Dermis microvascular lymphatic vessel endothelial cell (primary cell): ENCODE data around the gene ATP6V0E1. TPM values are rescaled to one million over a fixed set of nuclear protein-coding genes. Genes with fewer than 3 reads are reported as not detected.
A peak's percentile ranks its signal among the peaks of the same experiment; 100 is the strongest.

Source experiments
- DNase-seq, 2 donors: peaks; one replicate each; pipeline versions ENCODE4 v3.0.0 to v3.0.0-alpha.2; 2010; ENCODE audit warnings: low read depth in 2 of 2
- total RNA-seq: library from RNA; depleted of rRNA; stranded (reverse); fragments of >200 nt; gene quantifications from 2 replicates; pipeline ENCODE4 v1.2.1, GENCODE V29; 2014

Gene ATP6V0E1
- total RNA-seq, 1 donor from 2014 or later = 336 TPM

DNA sequence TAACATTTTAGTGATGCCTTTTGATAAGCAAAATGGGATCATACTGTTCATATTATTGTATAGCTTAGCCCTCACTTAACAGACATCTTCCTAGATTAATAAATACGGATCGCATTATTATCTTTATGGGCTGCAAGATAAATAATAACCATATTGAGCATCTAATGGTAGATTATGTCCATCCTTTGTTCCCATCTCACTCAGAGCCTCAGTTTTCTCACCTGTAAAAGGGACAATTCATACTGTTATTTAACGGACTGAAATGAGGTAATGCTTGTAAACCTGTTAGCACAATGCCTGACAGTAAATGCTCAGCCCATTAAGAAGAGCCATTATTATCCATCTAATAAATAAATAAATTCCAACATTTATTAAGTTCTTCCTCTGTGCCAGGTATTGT, 27.3 kb upstream of the ATP6V0E1 start:
- DNase-seq = no peak

DNA sequence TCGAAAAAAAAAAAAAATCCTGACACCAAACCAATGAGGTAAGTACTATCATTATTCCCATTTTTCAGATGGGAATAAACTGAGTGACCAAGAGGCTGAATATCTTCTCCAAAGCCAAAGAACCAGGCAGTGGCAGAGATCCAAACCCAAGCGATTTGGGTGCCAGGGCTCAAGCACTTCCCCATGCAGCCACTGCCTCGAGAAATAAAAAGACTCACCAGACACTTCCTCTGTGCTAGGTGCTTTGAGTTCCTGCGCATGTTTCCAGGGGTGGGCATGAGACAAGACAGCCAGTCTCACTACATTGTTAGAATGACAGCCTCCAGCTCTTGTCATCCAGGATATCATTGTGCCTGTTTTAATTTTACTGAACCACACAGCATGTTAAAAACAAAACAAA, 26.6 kb upstream of the ATP6V0E1 start:
- no peak for DNase-seq

- DNase-seq = no peak
Observed at GRCh38 chr5:172957458-172957857, 26.1 kb upstream of the ATP6V0E1 start.

DNA sequence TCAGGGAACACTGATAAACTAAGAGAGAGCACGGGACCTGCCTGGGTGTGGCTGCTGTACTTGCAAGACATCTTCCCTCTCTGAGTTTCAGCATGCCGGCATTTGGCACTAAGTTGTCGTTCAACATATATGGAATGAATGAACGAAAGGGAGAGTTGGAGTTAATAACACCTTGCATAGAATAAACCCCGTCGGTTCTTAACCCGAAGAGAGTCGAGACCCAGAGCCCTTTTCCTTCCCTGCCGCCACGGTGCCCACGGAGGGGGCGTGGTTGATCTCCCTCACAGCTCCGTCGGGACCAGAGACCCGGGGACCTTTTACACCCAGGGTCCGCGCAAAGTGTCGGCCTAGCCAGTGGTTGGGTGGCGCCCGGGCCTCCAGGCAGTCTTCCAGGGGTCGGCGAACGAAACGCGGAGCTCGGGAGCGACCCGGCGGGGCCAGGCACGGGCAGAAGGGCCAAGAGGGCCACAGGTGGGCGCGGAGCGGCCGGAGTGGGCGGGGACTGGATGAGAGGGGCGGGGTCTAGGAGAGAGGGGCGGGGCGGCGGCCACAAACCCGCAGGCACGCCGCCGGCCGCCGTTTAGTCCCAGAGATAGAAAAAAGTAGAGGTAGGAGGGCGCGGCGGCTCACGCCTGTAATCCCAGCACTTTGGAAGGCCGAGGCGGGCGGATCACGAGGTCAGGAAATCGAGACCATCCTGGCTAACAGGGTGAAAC, 25.1 kb upstream of the ATP6V0E1 start:
- peak; percentile 28 to 76 for DNase-seq

GRCh38 chr5:172959824-172960799, 23.5 kb upstream of the ATP6V0E1 start:
- DNase-seq = peak in 1 of 2 donors; percentile 17

- no peak for DNase-seq
Observed at GRCh38 chr5:172969921-172970320, 13.7 kb upstream of the ATP6V0E1 start.

- DNase-seq = no peak
Observed at GRCh38 chr5:172971482-172971881, 12.1 kb upstream of the ATP6V0E1 start.

DNA sequence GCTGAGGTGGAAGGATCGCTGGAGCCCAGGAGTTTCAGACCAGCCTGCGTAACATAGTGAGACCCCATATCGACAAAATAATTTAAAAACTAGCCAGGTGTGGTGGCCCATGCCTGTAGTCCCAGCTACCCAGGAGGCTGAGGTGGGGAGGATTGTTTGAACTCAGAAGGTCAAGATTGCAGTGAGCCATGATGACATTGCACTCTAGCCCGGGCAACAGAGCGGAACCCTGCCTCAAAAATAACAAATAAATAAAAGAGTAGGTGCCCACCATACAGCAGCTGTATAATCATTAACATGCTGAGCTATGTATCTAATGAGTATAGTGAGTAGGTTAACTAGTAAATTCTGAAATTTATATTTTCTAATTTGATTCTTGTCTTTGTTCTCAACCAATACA, 11.0 kb upstream of the ATP6V0E1 start:
- no peak for DNase-seq

DNA sequence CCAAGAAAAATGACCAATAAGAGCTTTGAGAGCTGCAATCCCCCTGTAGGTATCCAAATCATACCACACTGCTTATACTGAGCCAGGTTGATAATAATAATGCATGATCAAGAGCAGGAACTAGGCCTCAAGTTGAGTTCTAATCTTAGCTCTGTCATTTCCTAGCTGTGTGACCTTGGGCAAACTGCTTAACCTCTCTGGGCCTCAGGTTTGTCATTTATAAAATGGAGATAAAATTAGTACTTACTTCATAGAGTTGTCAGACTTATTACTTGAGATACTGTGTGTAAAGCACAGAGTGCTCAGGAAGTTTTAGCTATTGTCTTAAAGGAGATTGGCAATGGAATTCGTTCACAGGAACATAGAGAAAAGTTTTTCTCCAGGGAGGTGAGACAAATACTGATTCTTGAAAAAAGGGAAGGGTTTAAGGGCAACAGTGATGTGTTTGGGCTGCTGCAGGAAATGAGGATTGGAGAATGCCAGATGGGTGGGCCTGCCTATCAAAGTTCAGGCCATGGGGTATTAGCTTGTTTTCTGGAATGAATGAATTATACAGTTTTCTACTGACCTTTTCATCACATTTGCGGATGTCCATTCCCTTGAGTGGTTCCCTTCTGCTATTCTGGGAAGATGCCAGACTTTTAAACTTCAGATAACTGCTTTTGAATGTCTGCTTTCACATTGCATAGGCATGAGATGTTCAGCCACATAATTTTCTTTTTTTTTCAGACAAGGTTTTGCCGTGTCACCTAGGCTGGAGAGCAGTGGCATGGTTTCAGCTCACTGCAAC, 10.2 kb upstream of the ATP6V0E1 start:
- DNase-seq = no peak

DNA sequence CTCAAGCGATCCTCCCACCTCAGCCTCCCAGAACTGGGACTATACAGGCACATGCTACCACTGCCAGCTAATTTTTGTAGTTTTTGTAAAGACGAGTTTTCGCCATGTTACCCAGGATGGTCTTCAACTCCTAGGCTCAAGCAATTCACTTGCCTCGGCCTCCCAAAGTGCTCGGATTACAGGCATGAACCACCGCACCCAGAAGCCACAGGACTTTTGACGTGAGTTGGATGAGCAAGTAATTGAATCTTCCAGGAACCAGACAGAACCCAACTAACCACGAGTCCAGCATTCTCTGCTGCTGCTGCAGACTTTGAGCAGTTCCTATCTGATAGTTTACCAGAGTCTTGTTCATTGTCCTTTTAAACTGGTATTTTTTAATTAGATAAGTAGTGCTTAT, 9.6 kb upstream of the ATP6V0E1 start:
- no peak for DNase-seq

DNA sequence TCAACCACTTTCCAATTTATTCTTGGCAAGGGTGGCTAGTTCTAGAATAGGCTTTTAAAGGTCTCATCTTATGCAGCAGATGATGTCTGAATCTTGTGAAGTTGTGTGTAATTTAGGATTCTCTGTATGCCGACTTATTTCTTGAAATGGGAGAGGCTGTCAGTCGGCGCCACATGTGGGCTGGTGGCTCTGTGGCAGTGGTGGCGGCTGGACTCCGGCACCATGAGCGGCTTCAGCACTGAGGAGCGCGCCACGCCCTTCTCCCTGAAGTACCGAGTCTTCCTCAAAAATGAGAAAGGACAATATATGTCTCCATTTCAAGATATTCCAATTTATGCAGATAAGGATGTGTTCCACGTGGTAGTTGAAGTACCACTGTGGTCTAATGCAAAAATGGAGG, 8.3 kb upstream of the ATP6V0E1 start:
- DNase-seq = no peak

DNA sequence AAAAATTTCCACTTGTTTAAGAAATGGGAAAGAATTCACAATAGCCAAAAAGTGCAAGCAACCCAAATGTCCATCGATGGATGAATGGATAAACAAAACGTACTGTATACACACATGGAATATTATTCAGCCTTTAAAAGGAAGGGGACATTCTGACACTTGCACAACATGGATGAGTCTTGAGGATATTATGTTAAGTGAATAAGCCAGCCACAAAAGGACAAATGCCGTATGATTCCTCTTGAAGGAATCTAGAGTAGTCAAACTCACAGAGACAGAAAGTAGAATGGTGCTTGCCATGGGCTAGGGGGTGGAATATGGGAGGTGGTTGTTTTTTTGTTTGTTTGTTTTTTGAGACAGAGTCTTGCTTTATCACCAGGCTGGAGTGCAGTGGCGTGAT, 3.8 kb upstream of the ATP6V0E1 start:
- no peak for DNase-seq

DNA sequence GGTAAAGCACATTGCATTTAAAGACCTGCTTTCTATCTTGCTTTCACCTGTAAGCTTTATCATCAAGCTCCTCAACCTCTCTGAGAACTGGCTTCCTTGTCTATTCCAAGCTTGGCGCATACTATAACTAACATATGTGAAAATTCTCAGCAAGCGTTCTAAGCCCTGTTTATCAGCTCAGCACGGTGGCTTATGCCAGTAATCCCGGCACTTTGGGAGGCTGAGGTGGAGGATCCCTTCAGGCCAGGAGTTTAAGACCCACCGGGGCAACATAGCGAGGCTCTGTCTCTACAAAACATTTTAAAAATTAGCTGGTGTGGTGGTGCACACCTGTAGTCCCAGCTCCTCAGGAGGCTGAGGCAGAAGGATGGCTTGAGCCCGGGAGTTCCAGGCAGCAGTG, 1.6 kb upstream of the ATP6V0E1 start:
- DNase-seq = no peak

DNA sequence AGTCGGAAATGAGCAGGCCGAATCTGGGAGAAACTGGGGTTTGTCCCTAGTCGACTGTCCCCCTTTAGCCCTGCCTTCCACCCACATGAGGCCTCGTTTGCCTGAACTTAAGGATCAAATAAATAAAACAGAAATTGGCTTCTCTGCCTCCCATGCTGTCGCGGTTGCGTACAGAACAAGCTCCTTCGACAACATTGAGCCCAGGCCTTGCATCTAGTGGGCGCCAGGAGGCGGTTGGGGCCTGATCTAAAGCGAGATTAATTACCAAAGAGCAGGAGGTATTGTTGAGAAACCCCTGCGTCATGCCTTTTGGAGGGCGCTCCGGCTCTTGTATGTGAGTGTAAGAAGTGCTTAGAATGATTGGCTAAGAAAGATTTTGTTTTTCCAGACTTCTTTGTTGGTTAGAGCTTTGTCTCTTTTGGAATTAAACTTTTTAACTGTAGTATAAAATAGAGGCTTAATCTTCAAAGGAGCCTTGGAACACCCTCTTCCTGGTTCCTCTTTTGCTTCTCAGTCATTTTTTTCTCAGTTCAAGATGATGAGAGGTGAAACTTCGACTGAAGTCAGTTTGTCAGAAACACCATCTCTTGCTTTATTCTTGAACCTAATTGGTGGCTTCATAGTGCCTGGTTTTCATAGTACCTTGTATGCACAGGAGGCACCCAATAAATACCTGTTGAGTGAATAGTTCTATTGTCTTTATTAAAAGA, 828 bp downstream of the ATP6V0E1 start:
- peak; percentile 74 to 89 for DNase-seq

DNA sequence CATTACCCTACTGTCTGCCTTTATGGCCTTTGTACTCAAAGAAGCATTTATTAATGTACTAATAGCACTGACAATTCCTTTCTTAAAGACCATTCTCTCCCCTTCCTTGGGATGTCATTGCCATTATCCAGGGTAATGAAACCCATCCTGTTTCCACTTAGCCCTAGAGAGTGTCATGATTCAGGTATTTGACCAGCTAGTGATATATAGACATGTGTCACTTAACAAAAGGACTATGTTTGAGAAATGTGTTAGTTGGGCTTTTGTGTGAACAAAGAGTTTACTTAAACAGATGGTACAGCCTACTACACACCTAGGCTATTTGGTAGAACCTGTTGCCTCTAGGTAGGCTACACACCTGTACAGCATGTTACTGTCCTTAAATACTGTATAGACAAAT, 2.0 kb downstream of the ATP6V0E1 start:
- DNase-seq = peak in 1 of 2 donors; percentile 9

- no peak for DNase-seq
Observed at GRCh38 chr5:172988276-172988675, 4.7 kb downstream of the ATP6V0E1 start.

GRCh38 chr5:172990776-172991175, 7.2 kb downstream of the ATP6V0E1 start:
- DNase-seq = no peak

DNA sequence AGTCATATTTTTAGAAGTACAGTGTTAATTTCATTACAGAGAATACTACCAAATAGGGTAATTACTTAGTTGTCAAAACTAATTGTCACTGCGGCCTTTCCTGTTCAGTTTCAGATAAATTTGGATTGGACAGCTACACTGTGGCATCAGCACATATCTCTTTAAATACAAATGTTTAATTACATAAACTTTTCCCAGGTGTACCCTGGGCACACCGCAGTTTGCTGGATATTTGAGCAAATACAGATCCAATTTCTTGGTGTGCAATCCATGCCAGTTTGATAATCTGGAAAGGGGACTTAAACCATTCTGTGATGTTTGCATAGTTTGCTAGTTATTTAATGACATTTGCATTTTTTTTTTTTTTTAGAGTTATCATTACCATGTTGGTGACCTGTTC, 10.8 kb downstream of the ATP6V0E1 start:
- DNase-seq = no peak

DNA sequence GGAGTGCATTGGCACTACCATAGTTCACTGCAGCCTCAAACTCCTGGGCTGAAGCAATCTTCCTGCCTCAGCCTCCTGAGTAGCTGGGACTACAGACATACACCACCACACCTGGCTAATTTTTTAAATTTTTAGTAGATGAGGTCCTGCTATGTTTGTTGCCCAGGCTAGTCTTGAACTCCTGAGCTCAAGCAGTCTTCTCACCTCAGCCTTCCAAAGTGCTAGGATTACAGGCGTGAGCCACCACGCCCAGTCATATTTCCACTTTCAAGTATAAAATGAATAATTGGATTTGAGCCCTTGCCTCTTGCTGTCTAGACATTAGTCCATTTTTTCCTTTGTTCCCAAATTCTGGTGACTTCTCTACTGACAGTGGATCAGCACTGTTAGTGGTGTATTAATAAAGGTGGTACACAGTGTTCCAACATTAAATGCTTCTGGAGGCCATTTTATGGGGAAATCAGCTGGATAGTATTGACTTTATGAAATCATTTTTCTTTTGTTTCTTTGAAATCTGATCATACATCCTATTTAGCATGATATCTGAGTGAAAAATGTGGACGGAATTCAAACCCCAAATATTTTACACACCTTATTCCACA, 15.9 kb downstream of the ATP6V0E1 start:
- DNase-seq = no peak

DNA sequence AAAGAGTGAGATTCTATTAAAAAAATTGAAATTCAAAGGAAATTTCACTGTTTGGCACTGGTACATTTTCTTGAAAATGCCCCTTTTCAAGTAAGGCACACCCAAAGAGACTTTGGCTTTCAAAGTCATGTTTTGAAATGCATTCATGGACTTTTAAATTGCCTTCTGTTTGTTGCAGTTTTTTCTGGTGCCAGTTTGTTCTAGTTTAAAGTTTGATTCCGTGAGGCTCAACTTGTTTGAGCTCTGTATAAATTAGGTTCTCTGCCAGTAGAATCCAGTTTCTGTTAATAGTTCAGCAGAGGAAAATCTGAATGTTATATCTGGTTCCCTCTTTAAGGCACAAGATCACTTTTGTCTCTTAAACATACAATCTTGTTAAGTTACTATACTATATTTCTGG, 16.4 kb downstream of the ATP6V0E1 start:
- DNase-seq = no peak
